Measurements from ENCODE around the gene GPX4.

The GPX4 gene

GRCh38 chr19:1138121-1138520 lies 34.3 kb downstream of the GPX4 start:
- H3K4me3 ChIP-seq = no peak overlapping the region
- no peak overlapping the region for H3K27ac ChIP-seq

- H3K4me3 ChIP-seq = no peak overlapping the region
- no peak overlapping the region for H3K27ac ChIP-seq
Observed at GRCh38 chr19:1139126-1139525, 35.3 kb downstream of the GPX4 start.

GRCh38 chr19:1140272-1141027 lies 36.7 kb downstream of the GPX4 start:
- peak overlapping the region in 1 of 21 experiments; percentile 43 for H3K27ac ChIP-seq
- no peak overlapping the region for H3K4me3 ChIP-seq

GRCh38 chr19:1141944-1142343 lies 38.1 kb downstream of the GPX4 start:
- Histone ChIP-seq H3K27ac (no peak overlapping the region), H3K4me3 (no peak overlapping the region)

- Histone ChIP-seq H3K4me3 (no peak overlapping the region), H3K27ac (no peak overlapping the region)
Observed at GRCh38 chr19:1143828-1144399, 40.1 kb downstream of the GPX4 start.

GRCh38 chr19:1144741-1145140 lies 40.9 kb downstream of the GPX4 start:
- H3K27ac ChIP-seq = peak overlapping the region in 1 of 21 experiments; percentile 28
- H3K4me3 ChIP-seq = no peak overlapping the region

GRCh38 chr19:1145635-1146411 lies 42.0 kb downstream of the GPX4 start:
- Histone ChIP-seq H3K4me3 (no peak overlapping the region), H3K27ac (peak overlapping the region in 2 of 21 experiments; percentile 17 to 37)

- Histone ChIP-seq H3K27ac (peak overlapping the region in 3 of 21 experiments; percentile 17 to 54 (median 37)), H3K4me3 (no peak overlapping the region)
Observed at GRCh38 chr19:1146412-1146699, 42.6 kb downstream of the GPX4 start.

GRCh38 chr19:1146858-1147780 lies 43.3 kb downstream of the GPX4 start:
- Histone ChIP-seq H3K4me3 (no peak overlapping the region), H3K27ac (peak overlapping the region in 9 of 21 experiments; percentile 8 to 54 (median 42))

GRCh38 chr19:1147934-1148549 lies 44.2 kb downstream of the GPX4 start:
- Histone ChIP-seq H3K4me3 (no peak overlapping the region), H3K27ac (peak overlapping the region in 7 of 21 experiments; percentile 8 to 54 (median 43))

GRCh38 chr19:1149259-1150045 lies 45.7 kb downstream of the GPX4 start:
- Histone ChIP-seq H3K27ac (peak overlapping the region in 4 of 21 experiments; percentile 8 to 96 (median 46)), H3K4me3 (no peak overlapping the region)

- Histone ChIP-seq H3K27ac (peak overlapping the region in 15 of 21 experiments; percentile 4 to 96 (median 56)), H3K4me3 (no peak overlapping the region)
Observed at GRCh38 chr19:1150333-1151036, 46.7 kb downstream of the GPX4 start.

GRCh38 chr19:1151037-1151724 lies 47.4 kb downstream of the GPX4 start:
- Histone ChIP-seq H3K27ac (peak overlapping the region in 18 of 21 experiments; percentile 4 to 96 (median 54)), H3K4me3 (no peak overlapping the region)

- Histone ChIP-seq H3K4me3 (no peak overlapping the region), H3K27ac (peak overlapping the region in 16 of 21 experiments; percentile 18 to 96 (median 60))
Observed at GRCh38 chr19:1151917-1152587, 48.3 kb downstream of the GPX4 start.

- H3K4me3 ChIP-seq = peak overlapping the region in 6 of 7 experiments; percentile 0 to 31 (median 20)
Observed at GRCh38 chr19:1153891-1154730, 50.3 kb downstream of the GPX4 start.

More at GRCh38 chr19:1153891-1154730, 50.3 kb downstream of the GPX4 start:
- H3K27ac ChIP-seq = peak overlapping the region; percentile 36 to 99 (median 90)

Measured in skin epidermis (tissue), 12 donors.